Erythroblast (primary cell): ENCODE results near the gene EMX2.

ENCODE experiments used
- GATA1 ChIP-seq: IDR thresholded peaks from 2 replicates; pipeline ENCODE4 v1.6.1; 2011; ENCODE audit warnings: low read depth, mild to moderate bottlenecking, control low read depth, low read length, moderate library complexity
- POLR2A ChIP-seq: IDR thresholded peaks from 2 replicates; pipeline ENCODE4 v1.6.1; 2011; ENCODE audit warnings: mild to moderate bottlenecking, low read length

- TF ChIP-seq POLR2A (no peak), GATA1 (no peak)
Measured at GRCh38 chr10:117550076-117550475, 7.5 kb downstream of the EMX2 start.
